ENCODE measurements around the gene PAM16. TPM values are rescaled to one million over a fixed set of nuclear protein-coding genes. Genes with fewer than 3 reads are reported as not detected.
A peak's percentile ranks its signal among the peaks of the same experiment; 100 is the strongest.

PAM16 gene
- total and polyA plus RNA-seq, 9 of the 15 experiments (the other 6 are each of a cell fraction or from before 2014, with no cell fraction given): 38.7 to 273 (median 79.3) TPM

DNA sequence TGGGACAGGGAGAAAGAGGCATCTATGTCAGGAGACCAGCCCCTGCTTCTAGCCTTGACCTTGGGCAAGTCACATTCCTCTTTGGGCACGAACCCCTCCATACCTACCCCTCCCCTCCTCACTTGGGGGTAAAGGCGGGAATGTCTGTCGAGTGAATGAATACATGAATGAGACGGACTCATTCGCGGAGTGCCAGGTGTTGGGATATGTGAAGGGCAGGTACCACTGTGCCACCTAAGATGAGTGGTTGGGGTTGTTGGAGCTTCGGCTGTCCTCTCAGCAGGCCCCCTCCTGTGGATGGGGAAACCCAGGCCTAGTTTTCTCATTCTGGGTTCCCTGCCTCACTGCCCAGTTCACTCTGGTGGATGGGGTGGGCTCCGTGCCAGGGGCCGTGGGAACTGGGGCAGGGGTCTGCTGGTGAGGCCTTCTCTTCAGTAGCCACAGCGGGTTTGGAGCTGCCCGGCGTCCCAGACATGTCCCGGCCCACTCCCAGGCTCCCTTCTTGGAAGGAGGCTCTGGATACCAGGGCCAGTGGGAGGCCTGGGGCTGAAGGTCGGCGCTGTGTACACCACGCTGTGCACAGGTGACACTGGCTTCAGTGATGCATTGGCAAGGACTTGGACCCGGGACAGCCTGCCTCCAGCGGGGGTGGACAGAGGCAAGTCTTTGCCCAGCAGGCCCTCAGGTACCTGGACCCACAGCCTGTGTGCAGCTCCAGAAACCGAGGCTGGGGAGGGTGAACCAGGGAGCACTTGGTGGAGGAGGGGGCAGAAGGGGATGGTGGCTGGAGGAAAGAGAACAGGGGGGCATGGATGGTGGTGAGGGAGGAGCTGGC lies 29.6 kb downstream of the PAM16 start:
- no peaks in the 10 kb centered on the region for H3K36me3 ChIP-seq (ENCODE audit: control insufficient read depth, insufficient read depth, low read length)
- no peak overlapping the region for H3K9ac ChIP-seq (ENCODE audit: insufficient read depth in 1 of 2, low read depth in 2 of 2, low read length in 2 of 2)
- H3K4me1 ChIP-seq (replicated peaks in 1 of 2; ENCODE audit: control insufficient read depth in 2 of 2, insufficient read depth in 2 of 2, low read length in 2 of 2): peaks cover 3 to 89% of the 10 kb centered on the region in 2 experiments; a peak in 4 of 5 replicates
- no TSS peak for BruUV-seq (replicated peaks)
- H3K9me3 ChIP-seq (replicated peaks; ENCODE audit: control insufficient read depth, insufficient read depth, low read depth, low read length): no peaks in the 10 kb centered on the region
- no peak for TF ChIP-seq ZNF436 (CRISPR knock-in tag; IDR thresholded peaks at IDR 0.05)
- TF ChIP-seq ZNF263 (CRISPR knock-in tag; IDR thresholded peaks at IDR 0.05; ENCODE audit: borderline replicate concordance): 0 out of 2 replicates have a peak, but pooled peaks have one; percentile 34
- TF ChIP-seq ZFP30 (CRISPR knock-in tag; IDR thresholded peaks at IDR 0.05; ENCODE audit: borderline replicate concordance): no peak
- TF ChIP-seq SIN3B (IDR thresholded peaks at IDR 0.05; ENCODE audit: low read depth): no peak
- TF ChIP-seq, protein P1, sequence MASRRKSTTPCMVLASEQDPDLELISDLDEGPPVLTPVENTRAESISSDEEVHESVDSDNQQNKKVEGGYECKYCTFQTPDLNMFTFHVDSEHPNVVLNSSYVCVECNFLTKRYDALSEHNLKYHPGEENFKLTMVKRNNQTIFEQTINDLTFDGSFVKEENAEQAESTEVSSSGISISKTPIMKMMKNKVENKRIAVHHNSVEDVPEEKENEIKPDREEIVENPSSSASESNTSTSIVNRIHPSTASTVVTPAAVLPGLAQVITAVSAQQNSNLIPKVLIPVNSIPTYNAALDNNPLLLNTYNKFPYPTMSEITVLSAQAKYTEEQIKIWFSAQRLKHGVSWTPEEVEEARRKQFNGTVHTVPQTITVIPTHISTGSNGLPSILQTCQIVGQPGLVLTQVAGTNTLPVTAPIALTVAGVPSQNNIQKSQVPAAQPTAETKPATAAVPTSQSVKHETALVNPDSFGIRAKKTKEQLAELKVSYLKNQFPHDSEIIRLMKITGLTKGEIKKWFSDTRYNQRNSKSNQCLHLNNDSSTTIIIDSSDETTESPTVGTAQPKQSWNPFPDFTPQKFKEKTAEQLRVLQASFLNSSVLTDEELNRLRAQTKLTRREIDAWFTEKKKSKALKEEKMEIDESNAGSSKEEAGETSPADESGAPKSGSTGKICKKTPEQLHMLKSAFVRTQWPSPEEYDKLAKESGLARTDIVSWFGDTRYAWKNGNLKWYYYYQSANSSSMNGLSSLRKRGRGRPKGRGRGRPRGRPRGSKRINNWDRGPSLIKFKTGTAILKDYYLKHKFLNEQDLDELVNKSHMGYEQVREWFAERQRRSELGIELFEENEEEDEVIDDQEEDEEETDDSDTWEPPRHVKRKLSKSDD (conservative IDR thresholded peaks at IDR 0.05; ENCODE audit: low read length): no peak
- CTCF ChIA-PET (ENCODE audit: low intra/inter-chr PET ratio): no interaction called here
- H3K27me3 ChIP-seq (ENCODE audit: control insufficient read depth in 2 of 2, insufficient read depth in 2 of 2, low read length in 2 of 2): no peaks in the 10 kb centered on the region
- no peak overlapping the region for H2AFZ ChIP-seq (ENCODE audit: low read depth, low read length)
- no peaks in the 10 kb centered on the region for H3K9me1 ChIP-seq (ENCODE audit: control insufficient read depth, insufficient read depth, low read length)
- no peak overlapping the region for H3K4me2 ChIP-seq (ENCODE audit: insufficient read depth, low read length)
- H3K79me2 ChIP-seq (ENCODE audit: control insufficient read depth, insufficient read depth, low read length): peaks cover 25% of the 10 kb centered on the region
- in situ Hi-C loops (cut with MboI) (loop anchor here (10.0 kb wide), 2 partner anchors 117 to 337 kb away; no protein-coding TSS in a partner anchor), intact Hi-C loops (cut with micrococcal nuclease) (no loop called here)
- no peak overlapping the region for H3K27ac ChIP-seq (ENCODE audit: extremely low read depth, low read depth, low read length)
- no peak overlapping the region for H3K4me3 ChIP-seq
- POLR2A ChIA-PET: interaction anchor here (0.6 to 1.0 kb wide), 2 partner anchors 14 to 15 kb away, joined by 3 to 4 read pairs; no protein-coding TSS in a partner anchor
- peaks cover 9% of the 10 kb centered on the region for H4K20me1 ChIP-seq (replicated peaks; ENCODE audit: control insufficient read depth, insufficient read depth, low read length)
- ATAC-seq (no peak), DNase-seq (ENCODE audit: extremely low read depth in 1 of 4, low spot score in 3 of 4) (no peak), FAIRE-seq (no peak)
- 69% methylated on average over 17 of the region's 19 CpGs for WGBS (ENCODE audit: insufficient coverage, low coverage, missing lambda C conversion rate)

All from K562 (cell line).